ACC112 (cell line): ENCODE measurements around the gene KIF26B.

Source experiments
- H2AFZ ChIP-seq: fragments of 200-600 bp; sonication (generic); one replicate; pipeline ENCODE4 v1.6.0; 2017; ENCODE audit warnings: antibody characterized with exemption, low read length; ENCODE audit not compliant: unreplicated experiment
- H3K27ac ChIP-seq: fragments of 200-600 bp; sonication (generic); 2 replicates; pipeline ENCODE4 v1.5.1; 2014; ENCODE audit warnings: low read depth, mild to moderate bottlenecking, antibody characterized with exemption, low read length, moderate library complexity
- H3K27me3 ChIP-seq: fragments of 200-600 bp; sonication (generic); 2 replicates; pipeline ENCODE4 v1.6.1; 2014; ENCODE audit warnings: mild to moderate bottlenecking, antibody characterized with exemption, low read length, moderate library complexity, mixed read lengths; ENCODE audit not compliant: insufficient read depth
- H3K36me3 ChIP-seq: fragments of 200-600 bp; sonication (generic); 2 replicates; pipeline ENCODE4 v1.6.1; 2016; ENCODE audit warnings: mild to moderate bottlenecking, antibody characterized with exemption, low read length, moderate library complexity, mixed read lengths; ENCODE audit not compliant: insufficient read depth
- H3K4me1 ChIP-seq: fragments of 200-600 bp; sonication (generic); one replicate; pipeline ENCODE4 v1.6.1; 2016; ENCODE audit warnings: low read length, mixed read lengths; ENCODE audit not compliant: insufficient read depth, unreplicated experiment, control insufficient read depth
- H3K4me3 ChIP-seq: fragments of 200-600 bp; sonication (generic); 2 replicates; pipeline ENCODE4 v1.5.1; 2014; ENCODE audit warnings: mild to moderate bottlenecking, low read depth, low read length
- H3K79me2 ChIP-seq: fragments of 200-600 bp; sonication (generic); one replicate; pipeline ENCODE4 v1.6.0; 2016; ENCODE audit warnings: low read length; ENCODE audit not compliant: control insufficient read depth, unreplicated experiment, insufficient read depth

Gene KIF26B

DNA sequence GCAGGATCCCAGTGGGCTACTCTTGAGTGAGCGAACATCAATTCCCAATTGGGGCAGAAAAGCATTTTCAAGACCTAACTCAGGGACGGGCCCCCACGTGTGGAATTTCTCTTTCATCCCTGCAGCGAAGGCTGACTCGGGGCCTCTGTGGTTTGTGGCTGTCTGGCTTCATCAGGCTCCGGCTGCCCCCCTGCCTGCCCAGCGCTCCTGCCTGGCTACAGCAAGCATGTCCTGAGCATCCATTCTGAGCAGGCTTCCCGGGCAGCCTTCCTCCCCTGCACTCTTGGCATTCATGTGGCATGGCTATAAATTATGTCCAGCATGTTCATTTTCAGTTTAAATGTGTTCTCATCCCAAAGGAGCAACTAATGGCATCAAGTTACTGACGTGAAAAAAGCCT lies 588.1 kb downstream of the KIF26B start:
- Histone ChIP-seq H3K27ac (no peak overlapping the region), H2AFZ (no peak overlapping the region), H3K27me3 (no peaks in the 10 kb centered on the region), H3K79me2 (no peaks in the 10 kb centered on the region), H3K36me3 (0 out of 2 replicates have a peak, but pooled peaks cover 2% of the 10 kb centered on the region), H3K4me3 (no peak overlapping the region), H3K4me1 (no peaks in the 10 kb centered on the region)

GRCh38 chr1:245748240-245748639 lies 593.5 kb downstream of the KIF26B start:
- H2AFZ ChIP-seq: no peak overlapping the region
- no peak overlapping the region for H3K27ac ChIP-seq
- no peaks in the 10 kb centered on the region for H3K4me1 ChIP-seq
- H3K4me3 ChIP-seq: no peak overlapping the region
- H3K27me3 ChIP-seq: no peaks in the 10 kb centered on the region
- no peaks in the 10 kb centered on the region for H3K79me2 ChIP-seq
- H3K36me3 ChIP-seq: peaks cover 6% of the 10 kb centered on the region; the same call in 1 of the 2 replicates

- Histone ChIP-seq H2AFZ (no peak overlapping the region), H3K79me2 (no peaks in the 10 kb centered on the region), H3K27ac (no peak overlapping the region), H3K4me1 (no peaks in the 10 kb centered on the region), H3K27me3 (no peaks in the 10 kb centered on the region), H3K4me3 (no peak overlapping the region), H3K36me3 (peaks cover 6% of the 10 kb centered on the region; the same call in 1 of the 2 replicates)
Observed at GRCh38 chr1:245748646-245749045, 593.9 kb downstream of the KIF26B start.

DNA sequence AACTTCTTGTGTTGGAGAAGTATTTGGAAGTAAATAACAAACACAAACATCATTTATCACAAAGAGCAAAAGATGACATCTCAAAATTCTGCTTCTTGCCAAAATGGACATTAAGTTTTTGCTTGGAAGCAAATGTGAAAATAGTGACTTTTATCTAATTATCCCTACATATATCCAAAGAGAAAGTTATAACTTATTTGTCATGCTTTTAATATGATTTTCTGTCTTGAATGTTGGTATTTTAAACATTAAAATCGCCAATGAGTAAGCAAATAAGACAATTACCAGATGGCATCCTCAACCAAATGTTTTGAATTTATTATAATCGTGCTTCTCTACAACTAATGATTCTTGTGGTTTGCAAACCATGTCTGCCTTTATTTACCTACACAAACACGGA lies 594.3 kb downstream of the KIF26B start:
- Histone ChIP-seq H3K4me3 (no peak overlapping the region), H3K27ac (no peak overlapping the region), H3K79me2 (no peaks in the 10 kb centered on the region), H3K4me1 (no peaks in the 10 kb centered on the region), H3K36me3 (peaks cover 6% of the 10 kb centered on the region; the same call in 1 of the 2 replicates), H3K27me3 (no peaks in the 10 kb centered on the region), H2AFZ (no peak overlapping the region)

- Histone ChIP-seq H3K36me3 (peaks cover 6% of the 10 kb centered on the region; the same call in 1 of the 2 replicates), H3K4me1 (no peaks in the 10 kb centered on the region), H3K4me3 (no peak overlapping the region), H3K27ac (no peak overlapping the region), H2AFZ (no peak overlapping the region), H3K79me2 (no peaks in the 10 kb centered on the region), H3K27me3 (no peaks in the 10 kb centered on the region)
Observed at GRCh38 chr1:245750261-245750660, 595.5 kb downstream of the KIF26B start.

GRCh38 chr1:245751116-245751515 lies 596.3 kb downstream of the KIF26B start:
- Histone ChIP-seq H3K27me3 (no peaks in the 10 kb centered on the region), H3K4me1 (no peaks in the 10 kb centered on the region), H3K27ac (no peak overlapping the region), H2AFZ (no peak overlapping the region), H3K36me3 (peaks cover 6% of the 10 kb centered on the region; the same call in 1 of the 2 replicates), H3K79me2 (no peaks in the 10 kb centered on the region), H3K4me3 (no peak overlapping the region)

GRCh38 chr1:245751726-245752470 lies 597.1 kb downstream of the KIF26B start:
- Histone ChIP-seq H2AFZ (no peak overlapping the region), H3K4me3 (no peak overlapping the region), H3K36me3 (peaks cover 6% of the 10 kb centered on the region; the same call in 1 of the 2 replicates), H3K79me2 (no peaks in the 10 kb centered on the region), H3K4me1 (no peaks in the 10 kb centered on the region), H3K27me3 (no peaks in the 10 kb centered on the region), H3K27ac (no peak overlapping the region)

- H3K27me3 ChIP-seq: no peaks in the 10 kb centered on the region
- no peak overlapping the region for H3K27ac ChIP-seq
- peaks cover 6% of the 10 kb centered on the region; the same call in 1 of the 2 replicates for H3K36me3 ChIP-seq
- no peaks in the 10 kb centered on the region for H3K79me2 ChIP-seq
- no peak overlapping the region for H3K4me3 ChIP-seq
- no peaks in the 10 kb centered on the region for H3K4me1 ChIP-seq
- no peak overlapping the region for H2AFZ ChIP-seq
Observed at GRCh38 chr1:245752561-245752960, 597.8 kb downstream of the KIF26B start.

DNA sequence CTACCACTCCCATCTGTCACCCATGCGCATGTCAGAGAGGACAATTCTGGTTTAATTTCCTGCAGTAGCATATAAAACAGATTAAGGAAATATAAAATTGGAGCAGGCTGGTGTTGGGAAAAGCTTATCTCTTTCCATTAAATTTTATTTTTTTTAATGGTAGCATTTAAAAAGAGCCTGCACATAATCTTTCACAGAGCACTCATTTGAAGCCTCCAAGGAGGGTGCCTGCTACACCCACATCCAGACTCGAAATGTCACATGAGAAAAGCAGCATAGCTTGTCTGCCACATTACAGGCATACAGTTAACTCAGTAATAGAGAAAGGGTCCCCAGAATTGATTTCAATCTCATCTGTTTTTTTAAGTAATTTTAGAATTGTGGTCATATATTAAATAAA lies 599.0 kb downstream of the KIF26B start:
- no peaks in the 10 kb centered on the region for H3K27me3 ChIP-seq
- H3K27ac ChIP-seq: no peak overlapping the region
- no peaks in the 10 kb centered on the region for H3K36me3 ChIP-seq
- no peaks in the 10 kb centered on the region for H3K79me2 ChIP-seq
- no peak overlapping the region for H3K4me3 ChIP-seq
- no peaks in the 10 kb centered on the region for H3K4me1 ChIP-seq
- no peak overlapping the region for H2AFZ ChIP-seq

GRCh38 chr1:245754463-245754961 lies 599.7 kb downstream of the KIF26B start:
- Histone ChIP-seq H3K36me3 (no peaks in the 10 kb centered on the region), H3K4me1 (no peaks in the 10 kb centered on the region), H2AFZ (no peak overlapping the region), H3K79me2 (no peaks in the 10 kb centered on the region), H3K27me3 (no peaks in the 10 kb centered on the region), H3K27ac (no peak overlapping the region), H3K4me3 (no peak overlapping the region)
